Parathyroid adenoma (tissue), 2 donors: ENCODE data around the gene KCNH5.

Source experiments
- H2AFZ ChIP-seq: fragments of 300-600 bp; sonication (generic); one replicate; pipeline ENCODE4 v1.7.0; 2017; ENCODE audit warnings: antibody characterized with exemption, mild to moderate bottlenecking
- H3K27ac ChIP-seq: fragments of 300-600 bp; sonication (generic); one replicate; pipeline ENCODE4 v1.7.0; 2017
- H3K27me3 ChIP-seq: fragments of 300-600 bp; sonication (generic); one replicate; pipeline ENCODE4 v1.7.0; 2017; ENCODE audit warnings: low read length; ENCODE audit not compliant: control insufficient read depth, insufficient read depth
- H3K36me3 ChIP-seq: fragments of 300-600 bp; sonication (generic); one replicate; pipeline ENCODE4 v1.7.0; 2017; ENCODE audit warnings: low read length; ENCODE audit not compliant: control insufficient read depth, insufficient read depth
- H3K4me1 ChIP-seq: fragments of 300-600 bp; sonication (generic); one replicate; pipeline ENCODE4 v1.7.0; 2017; ENCODE audit warnings: control low read depth
- H3K4me2 ChIP-seq: fragments of 300-600 bp; sonication (generic); one replicate; pipeline ENCODE4 v1.7.0; 2017; ENCODE audit warnings: low read length
- H3K4me3 ChIP-seq: fragments of 300-600 bp; sonication (generic); one replicate; pipeline ENCODE4 v1.7.0; 2017; ENCODE audit warnings: low read depth, low read length
- H3K79me2 ChIP-seq: fragments of 300-600 bp; sonication (generic); one replicate; pipeline ENCODE4 v1.7.0; 2017; ENCODE audit warnings: control low read depth
- H3K9ac ChIP-seq: fragments of 300-600 bp; sonication (generic); one replicate; pipeline ENCODE4 v1.7.0; 2017; ENCODE audit warnings: mild to moderate bottlenecking
- H3K9me3 ChIP-seq: fragments of 300-600 bp; sonication (generic); one replicate; pipeline ENCODE4 v1.7.0; 2017; ENCODE audit warnings: low read length; ENCODE audit not compliant: control insufficient read depth
- CTCF ChIP-seq: fragments of 300-600 bp; sonication (generic); IDR thresholded peaks from one replicate; pipeline ENCODE4 v1.7.0; 2017; ENCODE audit warnings: antibody characterized with exemption, mild to moderate bottlenecking
- donor health status: primary hyperparathyroidism.

The KCNH5 gene

GRCh38 chr14:62939970-62940369 is 105.3 kb downstream of the KCNH5 start:
- Histone ChIP-seq H3K4me1 (no peaks in the 10 kb centered on the region), H3K4me2 (no peak overlapping the region), H3K27ac (no peak overlapping the region), H3K36me3 (no peaks in the 10 kb centered on the region), H3K27me3 (no peaks in the 10 kb centered on the region), H3K9ac (no peak overlapping the region), H3K4me3 (no peak overlapping the region), H3K79me2 (no peaks in the 10 kb centered on the region), H3K9me3 (no peaks in the 10 kb centered on the region), H2AFZ (no peak overlapping the region)
- TF ChIP-seq CTCF: no peak

GRCh38 chr14:62938778-62939177 is 106.5 kb downstream of the KCNH5 start:
- Histone ChIP-seq H3K4me2 (no peak overlapping the region), H3K9me3 (no peaks in the 10 kb centered on the region), H3K27ac (no peak overlapping the region), H3K79me2 (no peaks in the 10 kb centered on the region), H2AFZ (no peak overlapping the region), H3K9ac (no peak overlapping the region), H3K4me1 (no peaks in the 10 kb centered on the region), H3K4me3 (no peak overlapping the region), H3K36me3 (no peaks in the 10 kb centered on the region), H3K27me3 (no peaks in the 10 kb centered on the region)
- TF ChIP-seq CTCF: no peak

- Histone ChIP-seq H3K4me1 (no peaks in the 10 kb centered on the region), H2AFZ (no peak overlapping the region), H3K9me3 (no peaks in the 10 kb centered on the region), H3K27me3 (no peaks in the 10 kb centered on the region), H3K9ac (no peak overlapping the region), H3K27ac (no peak overlapping the region), H3K4me3 (no peak overlapping the region), H3K79me2 (no peaks in the 10 kb centered on the region), H3K36me3 (no peaks in the 10 kb centered on the region), H3K4me2 (no peak overlapping the region)
- no peak for TF ChIP-seq CTCF
These were observed 110.8 kb downstream of the KCNH5 start for GRCh38 chr14:62934439-62934838.

- no peaks in the 10 kb centered on the region for H3K27me3 ChIP-seq
- no peak overlapping the region for H3K9ac ChIP-seq
- H3K4me2 ChIP-seq: no peak overlapping the region
- no peak overlapping the region for H3K4me3 ChIP-seq
- no peak overlapping the region for H3K27ac ChIP-seq
- H3K9me3 ChIP-seq: no peaks in the 10 kb centered on the region
- no peak for TF ChIP-seq CTCF
- H3K36me3 ChIP-seq: no peaks in the 10 kb centered on the region
- H3K79me2 ChIP-seq: no peaks in the 10 kb centered on the region
- no peak overlapping the region for H2AFZ ChIP-seq
- H3K4me1 ChIP-seq: no peaks in the 10 kb centered on the region
These were observed 123.8 kb downstream of the KCNH5 start for GRCh38 chr14:62921466-62921865.

GRCh38 chr14:62916551-62916950 is 128.7 kb downstream of the KCNH5 start:
- Histone ChIP-seq H3K9ac (no peak overlapping the region), H3K79me2 (no peaks in the 10 kb centered on the region), H3K4me3 (no peak overlapping the region), H3K9me3 (no peaks in the 10 kb centered on the region), H3K27me3 (no peaks in the 10 kb centered on the region), H3K27ac (no peak overlapping the region), H3K4me1 (no peaks in the 10 kb centered on the region), H2AFZ (no peak overlapping the region), H3K36me3 (no peaks in the 10 kb centered on the region), H3K4me2 (no peak overlapping the region)
- no peak for TF ChIP-seq CTCF
